Testis (tissue), 3 donors: ENCODE results near the gene HSPBP1. TPM values are rescaled to one million over a fixed set of nuclear protein-coding genes. Genes with fewer than 3 reads are reported as not detected.

Experiments
- DNase-seq: peaks from one replicate; pipeline ENCODE4 v3.0.0-alpha.2; 2019
- H3K27ac ChIP-seq, 2 donors: fragments of 200-600 bp; sonication (generic); one replicate each; pipeline ENCODE4 v1.5.1; 2019
- H3K27me3 ChIP-seq: fragments of 200-600 bp; sonication (generic); one replicate; pipeline ENCODE4 v1.5.1; 2019
- H3K36me3 ChIP-seq: fragments of 200-600 bp; sonication (generic); one replicate; pipeline ENCODE4 v1.5.1; 2017; ENCODE audit warnings: low read depth; ENCODE audit errors: missing control alignments
- H3K4me1 ChIP-seq: fragments of 200-600 bp; sonication (generic); one replicate; pipeline ENCODE4 v1.5.1; 2019
- H3K4me3 ChIP-seq, 2 donors: fragments of 200-600 bp; sonication (generic); one replicate each; pipeline ENCODE4 v1.5.1; 2017 to 2019
- H3K9me3 ChIP-seq: fragments of 200-600 bp; sonication (generic); one replicate; pipeline ENCODE4 v1.5.1; 2017
- POLR2A ChIP-seq: fragments of 450-650 bp; IDR thresholded peaks from one replicate; pipeline ENCODE4 v1.6.1; 2017; ENCODE audit warnings: antibody characterized with exemption, mild to moderate bottlenecking, moderate library complexity
- WGBS, 2 donors: methylation state at CpG; one replicate each; pipeline ENCODE4 v1.1.5; 2018; 5-methylcytosine and 5-hydroxymethylcytosine counted together
- intact Hi-C: fragments of 100-400 bp; cut with DNase I; formaldehyde crosslinking; loops from one replicate; pipeline ENCODE4 v1.15.1; 2023; ENCODE audit warnings: low total_unique reads
- polyA plus RNA-seq: library from polyadenylated mRNA; stranded (reverse); fragments of 350-450 nt; fragmentation: Illumina TruSeq; extraction: RNeasy Lipid Tissue Mini Kit (QIAGEN cat#74804); gene quantifications from one replicate; pipeline ENCODE4 v1.2.3, GENCODE V29; 2014; ENCODE audit warnings: low read depth, low replicate concordance; ENCODE audit not compliant: insufficient read depth
- total RNA-seq, 2 donors: library from RNA; depleted of rRNA; stranded (reverse); fragments of >200 nt; gene quantifications; one replicate each; pipeline ENCODE4 v1.2.3, GENCODE V29; 2016
- TF ChIP-seq, protein P1 (sequence below), 3 experiments: fragments of 450-650 bp in 2 of 3; fragments of 200-600 bp in 1 of 3; sonication (generic) in 1 of 3; IDR thresholded peaks; one replicate each; pipeline ENCODE4 v1.5.1; 2016 to 2019; ENCODE audit warnings: antibody characterized with exemption in 3 of 3, mild to moderate bottlenecking in 2 of 3, moderate library complexity in 1 of 3

HSPBP1 gene
- total and polyA plus RNA-seq, 3 donors from 2014 or later, result 42.7 to 48.2 (median 43.5) TPM

DNA sequence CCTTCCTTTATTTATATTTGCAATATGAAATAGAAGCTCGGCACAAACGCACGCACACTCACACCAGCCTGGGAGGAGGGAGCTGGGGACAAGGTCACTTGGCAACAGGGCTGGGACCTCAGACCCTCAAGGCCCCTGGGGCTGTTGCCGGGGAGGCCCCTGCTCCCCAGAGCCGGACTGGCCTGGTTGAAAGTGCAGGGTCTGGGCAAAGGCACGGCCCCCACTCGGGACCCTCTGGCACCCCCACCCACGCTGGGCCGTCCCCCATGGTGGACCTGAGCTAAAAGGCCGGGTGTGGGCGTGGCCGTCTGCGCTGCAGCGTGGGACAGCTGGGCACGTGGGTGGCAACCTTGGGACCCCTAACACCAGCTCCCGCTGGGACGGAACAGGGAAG is 50.1 kb downstream of the HSPBP1 start:
- Histone ChIP-seq H3K4me3 (no peak overlapping the region), H3K27me3 (no peaks in the 10 kb centered on the region), H3K27ac (no peak overlapping the region), H3K36me3 (no peaks in the 10 kb centered on the region), H3K9me3 (no peaks in the 10 kb centered on the region), H3K4me1 (no peaks in the 10 kb centered on the region)
- WGBS, 2 donors, result 78% methylated on average over 17 of the region's 17 CpGs; no CpG with 5 or more reads in 1 of the 2 donors
- TF ChIP-seq POLR2A, result no peak
- TF ChIP-seq, protein P1, sequence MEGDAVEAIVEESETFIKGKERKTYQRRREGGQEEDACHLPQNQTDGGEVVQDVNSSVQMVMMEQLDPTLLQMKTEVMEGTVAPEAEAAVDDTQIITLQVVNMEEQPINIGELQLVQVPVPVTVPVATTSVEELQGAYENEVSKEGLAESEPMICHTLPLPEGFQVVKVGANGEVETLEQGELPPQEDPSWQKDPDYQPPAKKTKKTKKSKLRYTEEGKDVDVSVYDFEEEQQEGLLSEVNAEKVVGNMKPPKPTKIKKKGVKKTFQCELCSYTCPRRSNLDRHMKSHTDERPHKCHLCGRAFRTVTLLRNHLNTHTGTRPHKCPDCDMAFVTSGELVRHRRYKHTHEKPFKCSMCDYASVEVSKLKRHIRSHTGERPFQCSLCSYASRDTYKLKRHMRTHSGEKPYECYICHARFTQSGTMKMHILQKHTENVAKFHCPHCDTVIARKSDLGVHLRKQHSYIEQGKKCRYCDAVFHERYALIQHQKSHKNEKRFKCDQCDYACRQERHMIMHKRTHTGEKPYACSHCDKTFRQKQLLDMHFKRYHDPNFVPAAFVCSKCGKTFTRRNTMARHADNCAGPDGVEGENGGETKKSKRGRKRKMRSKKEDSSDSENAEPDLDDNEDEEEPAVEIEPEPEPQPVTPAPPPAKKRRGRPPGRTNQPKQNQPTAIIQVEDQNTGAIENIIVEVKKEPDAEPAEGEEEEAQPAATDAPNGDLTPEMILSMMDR (IDR thresholded peaks at IDR 0.05), result no peak
- intact Hi-C loops, result no loop called here
- DNase-seq, result no peak

DNA sequence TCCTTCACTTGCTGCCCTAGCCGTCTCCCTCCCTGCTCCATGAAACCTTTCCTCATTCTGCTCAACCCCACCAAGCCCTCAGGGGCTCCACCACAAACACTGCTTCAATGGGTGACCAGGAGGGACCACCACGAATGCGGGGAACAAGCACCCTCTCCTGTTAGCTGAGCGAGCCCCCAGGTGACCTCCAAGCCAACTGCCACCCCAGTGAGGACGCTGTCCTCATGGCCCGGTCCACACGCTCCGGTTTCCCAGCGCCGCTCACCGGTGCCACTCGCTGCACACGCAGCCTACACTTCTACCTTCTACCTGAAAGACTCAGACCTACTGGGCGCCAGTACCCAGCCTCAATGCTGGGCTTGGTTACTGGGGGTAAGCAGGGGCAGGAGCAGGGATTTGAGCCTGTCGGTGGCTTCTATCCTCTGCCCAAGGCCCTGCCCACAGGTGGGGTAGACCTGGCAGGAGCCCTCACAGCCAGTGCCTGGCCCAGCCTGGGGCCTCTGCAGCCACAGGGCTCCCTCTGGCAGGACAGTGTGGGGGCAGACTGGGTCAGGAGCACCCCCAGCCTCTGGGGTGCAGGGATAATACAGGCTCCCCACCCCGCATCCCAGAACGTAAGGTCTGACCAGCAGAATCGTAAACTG is 50.6 kb downstream of the HSPBP1 start:
- no peaks in the 10 kb centered on the region for H3K9me3 ChIP-seq
- DNase-seq, result no peak
- no peak overlapping the region for H3K27ac ChIP-seq
- intact Hi-C loops, result no loop called here
- no peaks in the 10 kb centered on the region for H3K27me3 ChIP-seq
- no peak overlapping the region for H3K4me3 ChIP-seq
- H3K36me3 ChIP-seq, result no peaks in the 10 kb centered on the region
- no peaks in the 10 kb centered on the region for H3K4me1 ChIP-seq
- no peak for TF ChIP-seq POLR2A
- TF ChIP-seq, protein P1 (IDR thresholded peaks at IDR 0.05), result no peak
- WGBS, 2 donors, result 85 to 95% methylated on average over 4 to 18 of the region's 18 CpGs

DNA sequence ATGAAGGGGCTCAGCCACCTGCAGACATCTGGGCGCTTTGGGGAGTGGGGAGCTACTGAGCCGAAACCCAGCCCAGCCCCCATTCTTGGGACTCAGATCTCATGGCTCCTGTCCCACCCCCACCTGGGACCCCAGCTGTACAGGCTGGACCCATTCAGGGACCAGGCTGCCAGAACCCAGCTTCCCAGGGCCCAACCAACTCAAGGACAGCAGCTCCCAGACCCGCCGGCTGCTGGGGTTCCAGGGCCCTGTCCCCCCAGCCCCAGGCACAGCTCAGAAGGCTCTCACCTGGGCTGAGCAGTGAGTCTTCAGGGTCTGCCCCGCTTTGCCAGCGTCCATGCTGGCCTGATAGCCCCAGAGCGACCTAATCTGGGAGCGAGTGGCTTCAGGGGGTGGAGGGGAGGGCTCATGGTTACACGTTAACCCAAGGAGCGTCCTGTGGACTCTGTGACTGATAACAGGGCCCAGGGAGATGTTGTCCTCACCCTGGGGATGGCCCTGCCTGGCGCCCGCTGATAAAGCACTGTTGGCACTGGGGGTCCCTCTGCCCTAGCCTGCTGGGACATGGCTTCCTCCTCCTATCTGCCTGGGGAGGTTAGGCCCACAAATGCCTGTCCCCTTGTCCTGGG is 51.4 kb downstream of the HSPBP1 start, which contains the start of gene TMEM86B:
TSS of gene TMEM86B (minus strand) at position 361 of the 629 bp plus-strand sequence. CDS start at position 339, 22 bp downstream.
- intact Hi-C loops, result no loop called here
- Histone ChIP-seq H3K27ac (no peak within 1 kb of the TSS), H3K4me1 (no peaks in the 10 kb centered on the region), H3K4me3 (no peak within 1 kb of the TSS), H3K36me3 (no peaks in the 10 kb centered on the region), H3K9me3 (no peaks in the 10 kb centered on the region), H3K27me3 (no peaks in the 10 kb centered on the region)
- no peak for DNase-seq
- 80% methylated on average over 12 of the region's 12 CpGs; no CpG with 5 or more reads in 1 of the 2 donors for WGBS, 2 donors
- TF ChIP-seq, protein P1 (IDR thresholded peaks at IDR 0.05), result no peak
- no peak for TF ChIP-seq POLR2A

DNA sequence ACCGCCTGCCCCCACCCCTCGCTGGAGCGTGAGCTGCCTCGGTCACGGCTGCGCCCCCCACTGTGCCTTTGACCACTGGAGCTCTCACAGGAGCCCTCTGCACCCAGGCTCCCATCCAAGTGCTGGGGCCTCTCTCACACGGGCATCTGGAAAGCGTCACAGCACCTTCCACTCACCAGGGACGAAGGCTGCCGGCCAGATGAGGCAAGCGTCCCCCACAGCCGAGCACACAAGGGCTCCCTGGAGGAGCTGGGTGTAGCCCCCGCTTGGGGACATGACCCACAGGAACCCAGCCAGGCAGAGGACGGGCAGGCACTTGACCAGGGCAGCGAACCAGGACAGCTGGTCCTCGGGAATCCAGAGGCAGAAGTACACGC is 51.9 kb downstream of the HSPBP1 start:
- no peak for DNase-seq
- no peak overlapping the region for H3K4me3 ChIP-seq
- no peaks in the 10 kb centered on the region for H3K27me3 ChIP-seq
- H3K27ac ChIP-seq, result no peak overlapping the region
- H3K9me3 ChIP-seq, result no peaks in the 10 kb centered on the region
- WGBS, 2 donors, result 68 to 77% methylated on average over 8 to 17 of the region's 17 CpGs
- intact Hi-C loops, result no loop called here
- H3K36me3 ChIP-seq, result no peaks in the 10 kb centered on the region
- TF ChIP-seq, protein P1 (IDR thresholded peaks at IDR 0.05), result no peak
- H3K4me1 ChIP-seq, result no peaks in the 10 kb centered on the region
